ENCODE data around the gene NEUROG1. TPM values are rescaled to one million over a fixed set of nuclear protein-coding genes. Genes with fewer than 3 reads are reported as not detected.

NEUROG1 gene
- total and polyA plus RNA-seq, 5 donors from 2014 or later = not detected

DNA sequence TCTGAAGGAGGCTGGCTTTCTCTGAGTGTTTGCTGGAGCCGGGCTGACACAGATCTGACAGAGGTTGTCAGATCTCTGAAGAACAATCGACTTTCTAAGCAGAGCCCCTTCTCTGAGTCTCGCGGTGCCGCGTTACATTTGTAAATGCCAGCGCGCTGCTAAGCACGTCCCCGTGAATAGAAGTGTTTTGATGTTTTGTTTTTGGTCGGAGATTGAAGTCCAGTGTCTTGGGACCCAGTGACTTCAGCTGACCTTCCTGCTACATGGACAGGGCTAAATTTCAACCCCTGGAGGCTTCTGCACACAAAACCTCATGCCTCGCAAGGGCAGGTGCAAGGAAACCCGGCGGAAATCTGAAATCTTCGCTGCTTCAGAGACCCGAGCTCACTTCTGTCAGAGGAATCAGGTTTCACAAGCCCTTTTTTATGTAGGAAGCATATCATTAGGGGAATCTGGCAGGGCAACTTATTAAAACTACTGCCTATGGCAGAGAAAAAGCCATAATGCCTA, 27.2 kb downstream of the NEUROG1 start:
- DNase-seq (no peak), ATAC-seq (ENCODE audit: low read depth in 2 of 2) (no peak)
- Histone ChIP-seq H3K27me3 (ENCODE audit: control insufficient read depth, insufficient read depth, low read length) (peaks cover 20% of the 10 kb centered on the region), H3K4me1 (ENCODE audit: control insufficient read depth, insufficient read depth, low read length, poor library complexity, severe bottlenecking) (no peaks in the 10 kb centered on the region), H3K27ac (ENCODE audit: insufficient read depth, low read length, poor library complexity, severe bottlenecking) (no peak overlapping the region), H3K36me3 (ENCODE audit: control insufficient read depth, insufficient read depth, low read length) (no peaks in the 10 kb centered on the region), H3K9me3 (ENCODE audit: control insufficient read depth in 2 of 2, low read length in 2 of 2) (no peaks in the 10 kb centered on the region), H3K4me3 (ENCODE audit: low read depth, low read length) (no peak overlapping the region)
- Mint-ChIP-seq H3K27ac (no peak overlapping the region), H3K27me3 (peaks cover 51% of the 10 kb centered on the region), H3K4me3 (peak overlapping the region in 1 of 4 donors; percentile 47), H3K4me1 (peaks cover 0 to 2% (median 0%) of the 10 kb centered on the region in 4 donors), H3K36me3 (no peaks in the 10 kb centered on the region), H3K9me3 (peaks cover 0 to 2% (median 0%) of the 10 kb centered on the region in 7 donors)

DNA sequence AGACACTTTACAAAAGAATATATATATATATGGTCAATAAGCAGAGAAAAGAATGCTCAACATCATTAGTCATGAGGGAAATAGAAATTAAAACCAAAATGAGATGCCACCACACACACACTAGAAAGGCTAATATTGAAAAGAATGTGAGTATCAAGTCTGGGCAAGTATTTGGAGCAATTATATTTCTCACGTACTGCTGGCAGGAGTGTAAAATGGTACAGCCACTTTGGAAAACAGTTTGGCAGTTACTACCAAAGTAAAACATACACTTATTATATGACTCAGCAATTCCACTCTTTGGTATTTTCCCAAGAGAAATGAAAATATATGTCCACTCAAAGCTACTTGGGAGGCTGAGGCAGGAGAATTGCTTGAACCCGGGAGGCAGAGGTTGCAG, 29.8 kb downstream of the NEUROG1 start:
- H3K27ac Mint-ChIP-seq = no peak overlapping the region

DNA sequence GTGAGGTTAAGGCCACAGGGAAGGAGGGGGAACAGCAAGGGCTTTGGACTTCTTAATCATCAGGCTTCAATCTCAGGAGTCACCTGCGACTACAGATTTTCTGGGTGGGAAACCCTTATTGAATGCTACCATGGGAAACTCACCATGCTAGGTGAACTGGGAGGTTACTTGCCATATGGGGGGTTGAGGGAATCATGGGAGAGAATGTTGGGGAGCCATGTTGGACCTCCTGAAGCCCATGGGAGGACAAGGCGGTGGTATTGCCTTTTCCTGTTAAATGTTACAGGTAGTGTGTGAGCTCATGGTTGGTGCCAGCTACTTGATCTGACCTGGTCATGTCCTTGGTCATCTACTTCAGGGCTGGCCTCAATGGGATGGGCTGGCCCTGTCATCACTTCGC, 31.4 kb downstream of the NEUROG1 start:
- H3K4me1 ChIP-seq (ENCODE audit: control insufficient read depth, insufficient read depth, low read length, poor library complexity, severe bottlenecking) = no peaks in the 10 kb centered on the region
- Mint-ChIP-seq H3K27ac (no peak overlapping the region), H3K9me3 (peaks cover 0 to 2% (median 0%) of the 10 kb centered on the region in 7 donors), H3K4me1 (peaks cover 0 to 2% (median 0%) of the 10 kb centered on the region in 4 donors), H3K27me3 (peaks cover 49% of the 10 kb centered on the region), H3K36me3 (no peaks in the 10 kb centered on the region), H3K4me3 (no peak overlapping the region)
- DNase-seq (no peak), ATAC-seq (ENCODE audit: low read depth in 2 of 2) (no peak)
- no peak overlapping the region for H3K27ac ChIP-seq (ENCODE audit: insufficient read depth, low read length, poor library complexity, severe bottlenecking)
- H3K36me3 ChIP-seq (ENCODE audit: control insufficient read depth, insufficient read depth, low read length) = no peaks in the 10 kb centered on the region
- no peaks in the 10 kb centered on the region for H3K9me3 ChIP-seq (ENCODE audit: control insufficient read depth in 2 of 2, low read length in 2 of 2)
- H3K4me3 ChIP-seq (ENCODE audit: low read depth, low read length) = no peak overlapping the region
- peaks cover 13% of the 10 kb centered on the region for H3K27me3 ChIP-seq (ENCODE audit: control insufficient read depth, insufficient read depth, low read length)

More for the DNA sequence above, 29.8 kb downstream of the NEUROG1 start:
- Mint-ChIP-seq H3K4me1 (peaks cover 0 to 2% (median 0%) of the 10 kb centered on the region in 4 donors), H3K9me3 (peaks cover 0 to 3% (median 0%) of the 10 kb centered on the region in 7 donors), H3K4me3 (no peak overlapping the region), H3K36me3 (no peaks in the 10 kb centered on the region), H3K27me3 (peaks cover 62% of the 10 kb centered on the region)
- Histone ChIP-seq H3K27ac (ENCODE audit: insufficient read depth, low read length, poor library complexity, severe bottlenecking) (no peak overlapping the region), H3K36me3 (ENCODE audit: control insufficient read depth, insufficient read depth, low read length) (no peaks in the 10 kb centered on the region), H3K27me3 (ENCODE audit: control insufficient read depth, insufficient read depth, low read length) (peaks cover 22% of the 10 kb centered on the region), H3K4me3 (ENCODE audit: low read depth, low read length) (no peak overlapping the region), H3K4me1 (ENCODE audit: control insufficient read depth, insufficient read depth, low read length, poor library complexity, severe bottlenecking) (no peaks in the 10 kb centered on the region), H3K9me3 (ENCODE audit: control insufficient read depth in 2 of 2, low read length in 2 of 2) (no peaks in the 10 kb centered on the region)
- DNase-seq (no peak), ATAC-seq (ENCODE audit: low read depth in 2 of 2) (no peak)

DNA sequence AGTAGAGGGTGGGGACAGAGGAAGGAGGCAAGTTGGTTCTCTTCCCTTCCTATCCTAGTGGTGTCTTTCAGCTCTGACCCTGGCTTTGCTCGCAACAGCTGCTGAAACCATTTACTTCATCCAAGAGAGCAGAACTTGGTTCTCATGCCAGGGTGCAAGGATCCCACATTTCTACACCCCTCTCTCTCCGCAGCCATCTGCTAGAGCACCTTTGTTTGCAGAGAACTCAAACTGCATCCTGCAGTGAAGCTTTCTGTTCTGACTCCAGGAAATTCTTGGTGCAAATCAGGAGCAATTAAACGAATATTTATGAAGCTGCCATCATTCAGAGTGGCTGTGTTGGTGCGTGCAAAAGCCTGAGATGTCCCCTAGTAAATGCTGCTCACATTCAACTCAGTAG, 31.9 kb downstream of the NEUROG1 start:
- peaks cover 9% of the 10 kb centered on the region for H3K27me3 ChIP-seq (ENCODE audit: control insufficient read depth, insufficient read depth, low read length)
- Mint-ChIP-seq H3K36me3 (no peaks in the 10 kb centered on the region), H3K4me1 (peaks cover 0 to 2% (median 0%) of the 10 kb centered on the region in 4 donors), H3K4me3 (no peak overlapping the region), H3K27me3 (peaks cover 44% of the 10 kb centered on the region), H3K27ac (no peak overlapping the region), H3K9me3 (peaks cover 0 to 2% (median 0%) of the 10 kb centered on the region in 7 donors)
- no peak overlapping the region for H3K4me3 ChIP-seq (ENCODE audit: low read depth, low read length)
- H3K36me3 ChIP-seq (ENCODE audit: control insufficient read depth, insufficient read depth, low read length) = no peaks in the 10 kb centered on the region
- H3K4me1 ChIP-seq (ENCODE audit: control insufficient read depth, insufficient read depth, low read length, poor library complexity, severe bottlenecking) = no peaks in the 10 kb centered on the region
- H3K9me3 ChIP-seq (ENCODE audit: control insufficient read depth in 2 of 2, low read length in 2 of 2) = no peaks in the 10 kb centered on the region
- no peak for DNase-seq
- no peak overlapping the region for H3K27ac ChIP-seq (ENCODE audit: insufficient read depth, low read length, poor library complexity, severe bottlenecking)
- ATAC-seq (ENCODE audit: low read depth in 2 of 2) = no peak

DNA sequence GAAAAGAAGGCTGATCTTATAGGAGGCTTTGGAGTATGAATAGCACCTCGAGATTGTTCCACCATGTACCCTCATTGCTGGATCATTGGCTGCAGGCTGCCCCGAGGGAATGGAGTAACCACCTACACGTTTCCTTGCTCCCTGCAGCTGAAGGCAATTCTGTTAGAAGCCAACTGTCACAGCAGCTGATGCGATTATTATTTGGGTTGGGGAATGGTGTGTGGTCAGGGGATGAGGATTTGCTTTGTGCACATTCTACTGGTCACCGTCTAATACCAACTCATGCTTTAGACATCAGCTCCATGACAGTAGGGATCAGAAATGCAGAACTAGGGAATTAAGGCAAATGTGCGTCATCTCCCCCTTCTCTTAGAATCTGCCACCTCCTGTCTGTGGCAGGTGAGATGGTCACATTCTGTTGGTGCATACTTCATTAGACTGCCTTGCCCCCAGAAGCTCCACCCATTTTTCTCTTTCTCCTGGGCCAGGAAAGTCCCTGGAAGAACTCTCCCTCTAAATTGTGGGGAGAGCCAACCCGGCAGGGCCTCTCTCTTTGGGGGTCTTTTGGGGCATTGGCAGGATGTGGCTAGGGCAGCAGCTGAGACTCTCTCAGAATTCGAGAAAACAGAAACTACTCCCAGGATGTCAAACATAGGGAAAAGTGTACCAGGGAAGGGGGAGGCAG, 32.8 kb downstream of the NEUROG1 start:
- Histone ChIP-seq H3K4me1 (ENCODE audit: control insufficient read depth, insufficient read depth, low read length, poor library complexity, severe bottlenecking) (no peaks in the 10 kb centered on the region), H3K27ac (ENCODE audit: insufficient read depth, low read length, poor library complexity, severe bottlenecking) (no peak overlapping the region), H3K27me3 (ENCODE audit: control insufficient read depth, insufficient read depth, low read length) (peaks cover 5% of the 10 kb centered on the region), H3K36me3 (ENCODE audit: control insufficient read depth, insufficient read depth, low read length) (no peaks in the 10 kb centered on the region), H3K4me3 (ENCODE audit: low read depth, low read length) (no peak overlapping the region), H3K9me3 (ENCODE audit: control insufficient read depth in 2 of 2, low read length in 2 of 2) (no peaks in the 10 kb centered on the region)
- Mint-ChIP-seq H3K9me3 (peaks cover 0 to 2% (median 0%) of the 10 kb centered on the region in 7 donors), H3K27me3 (peaks cover 43% of the 10 kb centered on the region), H3K4me1 (no peaks in the 10 kb centered on the region), H3K36me3 (no peaks in the 10 kb centered on the region), H3K4me3 (no peak overlapping the region), H3K27ac (no peak overlapping the region)
- ATAC-seq (ENCODE audit: low read depth in 2 of 2) (no peak), DNase-seq (no peak)

DNA sequence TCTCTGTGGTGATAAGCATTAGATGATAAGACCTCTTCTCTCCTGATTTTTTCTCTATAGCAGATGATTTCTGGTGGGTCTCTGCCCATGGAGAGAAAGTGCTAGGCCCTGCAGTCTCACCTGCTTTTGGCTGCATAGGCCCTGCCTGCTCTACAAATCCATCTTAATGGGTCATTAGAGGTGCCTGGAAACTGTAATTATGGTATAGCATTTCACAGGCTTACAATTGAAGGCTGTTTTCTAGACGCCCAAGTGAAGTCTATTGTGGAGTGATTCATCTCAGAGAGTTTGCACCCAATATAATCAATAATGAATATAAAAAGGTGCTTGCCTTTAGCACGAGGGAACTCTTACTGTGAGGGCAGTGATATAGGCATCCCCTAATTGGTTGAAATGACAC, 33.8 kb downstream of the NEUROG1 start:
- Histone ChIP-seq H3K27ac (ENCODE audit: insufficient read depth, low read length, poor library complexity, severe bottlenecking) (no peak overlapping the region), H3K4me1 (ENCODE audit: control insufficient read depth, insufficient read depth, low read length, poor library complexity, severe bottlenecking) (no peaks in the 10 kb centered on the region), H3K36me3 (ENCODE audit: control insufficient read depth, insufficient read depth, low read length) (no peaks in the 10 kb centered on the region), H3K9me3 (ENCODE audit: control insufficient read depth in 2 of 2, low read length in 2 of 2) (no peaks in the 10 kb centered on the region), H3K4me3 (ENCODE audit: low read depth, low read length) (no peak overlapping the region), H3K27me3 (ENCODE audit: control insufficient read depth, insufficient read depth, low read length) (peaks cover 3% of the 10 kb centered on the region)
- no peak for DNase-seq
- peaks cover 38% of the 10 kb centered on the region for H3K27me3 Mint-ChIP-seq
- no peaks in the 10 kb centered on the region for H3K4me1 Mint-ChIP-seq
- H3K27ac Mint-ChIP-seq = no peak overlapping the region
- H3K9me3 Mint-ChIP-seq = peaks cover 0 to 2% (median 0%) of the 10 kb centered on the region in 7 donors
- no peak for ATAC-seq (ENCODE audit: low read depth in 2 of 2)
- no peak overlapping the region for H3K4me3 Mint-ChIP-seq
- no peaks in the 10 kb centered on the region for H3K36me3 Mint-ChIP-seq

DNA sequence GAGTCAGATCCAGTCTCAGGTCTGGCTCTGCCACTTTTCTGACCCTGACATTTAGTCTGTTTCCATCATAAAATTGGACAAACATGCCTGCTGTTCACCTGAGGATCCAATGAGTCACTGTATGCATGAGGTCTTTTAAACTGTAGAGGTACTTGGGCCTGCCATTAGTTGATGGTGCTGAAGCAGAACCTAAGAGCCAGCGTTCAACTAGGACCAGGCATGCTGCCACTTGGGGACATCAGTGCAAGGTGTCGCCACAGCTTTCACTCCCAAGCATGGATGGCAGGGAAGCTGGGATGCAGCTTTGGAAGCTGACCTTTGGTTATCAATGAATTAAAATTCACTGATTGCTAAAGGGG, 37.1 kb downstream of the NEUROG1 start:
- Mint-ChIP-seq H3K4me3 (no peak overlapping the region), H3K4me1 (no peaks in the 10 kb centered on the region), H3K27me3 (peaks cover 23% of the 10 kb centered on the region), H3K27ac (no peak overlapping the region), H3K9me3 (peaks cover 0 to 2% (median 0%) of the 10 kb centered on the region in 7 donors), H3K36me3 (no peaks in the 10 kb centered on the region)
- no peaks in the 10 kb centered on the region for H3K9me3 ChIP-seq (ENCODE audit: control insufficient read depth in 2 of 2, low read length in 2 of 2)
- H3K4me3 ChIP-seq (ENCODE audit: low read depth, low read length) = no peak overlapping the region
- H3K27me3 ChIP-seq (ENCODE audit: control insufficient read depth, insufficient read depth, low read length) = peaks cover 2% of the 10 kb centered on the region
- no peaks in the 10 kb centered on the region for H3K4me1 ChIP-seq (ENCODE audit: control insufficient read depth, insufficient read depth, low read length, poor library complexity, severe bottlenecking)
- no peaks in the 10 kb centered on the region for H3K36me3 ChIP-seq (ENCODE audit: control insufficient read depth, insufficient read depth, low read length)
- DNase-seq (no peak), ATAC-seq (ENCODE audit: low read depth in 2 of 2) (no peak)
- H3K27ac ChIP-seq (ENCODE audit: insufficient read depth, low read length, poor library complexity, severe bottlenecking) = no peak overlapping the region

Measured in CD4-positive, CD25-positive, alpha-beta regulatory T cell (primary cell).